Measurements from ENCODE around the gene SLC4A1AP.

The SLC4A1AP gene

DNA sequence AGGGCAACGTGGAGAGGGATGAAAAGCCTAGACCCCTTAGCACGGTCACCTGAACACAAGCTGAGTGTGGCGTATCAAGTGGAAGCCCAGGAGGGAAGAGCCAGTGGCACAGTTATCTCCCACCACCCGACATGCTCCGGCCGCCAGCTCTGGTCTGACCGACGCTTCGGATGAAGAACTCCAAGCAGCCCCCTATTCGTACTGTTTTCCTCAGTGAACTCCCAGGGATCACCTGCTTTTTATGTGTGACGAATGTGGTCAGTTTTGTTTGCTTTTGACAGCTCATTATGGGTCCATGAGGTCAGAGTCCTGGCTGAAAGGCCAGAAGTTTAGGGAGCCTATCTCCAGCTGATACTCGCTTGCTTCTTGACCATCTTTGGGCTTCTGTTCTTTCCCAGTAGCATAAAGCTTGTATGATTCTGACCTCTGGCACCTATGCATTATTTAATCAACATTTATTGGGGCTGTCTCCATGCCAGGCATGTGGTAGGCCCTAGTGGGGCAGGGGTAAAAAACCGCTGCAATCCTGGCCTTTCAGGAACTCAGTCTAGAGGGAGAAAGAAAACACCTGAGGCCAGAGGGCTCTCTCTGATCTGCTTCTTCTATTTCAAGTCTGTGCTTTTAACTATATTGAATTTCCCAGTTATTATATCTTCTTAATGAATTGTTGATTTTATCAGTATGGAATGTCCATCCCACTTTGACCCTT lies 74.8 kb downstream of the SLC4A1AP start:
- H3K9ac ChIP-seq (ENCODE audit: low read depth, low read length) = no peak overlapping the region
- H3K4me1 ChIP-seq (ENCODE audit: control insufficient read depth, insufficient read depth, low read length) = no peaks in the 10 kb centered on the region
- H3K27me3 ChIP-seq (ENCODE audit: control insufficient read depth, insufficient read depth, low read length) = peaks cover 4% of the 10 kb centered on the region
- no peak overlapping the region for H3K4me3 ChIP-seq (ENCODE audit: low read depth, low read length)
- no peaks in the 10 kb centered on the region for H3K36me3 ChIP-seq (ENCODE audit: control insufficient read depth, insufficient read depth, low read length)
- no peaks in the 10 kb centered on the region for H3K9me3 ChIP-seq (ENCODE audit: control insufficient read depth, insufficient read depth, low read length)

DNA sequence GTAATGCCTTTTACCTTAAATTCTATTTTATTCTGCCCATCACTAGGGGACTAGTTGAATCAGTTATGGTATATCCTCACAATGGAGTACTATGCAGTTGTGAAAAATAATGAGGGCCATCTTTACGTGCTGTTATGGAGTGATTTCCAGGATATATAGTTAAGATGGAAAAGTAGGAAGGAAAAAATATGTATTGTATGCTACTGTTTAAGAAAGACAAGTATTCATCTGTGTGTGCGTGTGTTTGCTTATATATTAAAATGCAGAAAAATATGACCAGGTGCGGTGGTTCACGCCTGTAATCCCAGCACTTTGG lies 75.3 kb downstream of the SLC4A1AP start:
- no peaks in the 10 kb centered on the region for H3K4me1 ChIP-seq (ENCODE audit: control insufficient read depth, insufficient read depth, low read length)
- no peaks in the 10 kb centered on the region for H3K36me3 ChIP-seq (ENCODE audit: control insufficient read depth, insufficient read depth, low read length)
- H3K4me3 ChIP-seq (ENCODE audit: low read depth, low read length) = no peak overlapping the region
- H3K27me3 ChIP-seq (ENCODE audit: control insufficient read depth, insufficient read depth, low read length) = peaks cover 4% of the 10 kb centered on the region
- no peak overlapping the region for H3K9ac ChIP-seq (ENCODE audit: low read depth, low read length)
- no peaks in the 10 kb centered on the region for H3K9me3 ChIP-seq (ENCODE audit: control insufficient read depth, insufficient read depth, low read length)

DNA sequence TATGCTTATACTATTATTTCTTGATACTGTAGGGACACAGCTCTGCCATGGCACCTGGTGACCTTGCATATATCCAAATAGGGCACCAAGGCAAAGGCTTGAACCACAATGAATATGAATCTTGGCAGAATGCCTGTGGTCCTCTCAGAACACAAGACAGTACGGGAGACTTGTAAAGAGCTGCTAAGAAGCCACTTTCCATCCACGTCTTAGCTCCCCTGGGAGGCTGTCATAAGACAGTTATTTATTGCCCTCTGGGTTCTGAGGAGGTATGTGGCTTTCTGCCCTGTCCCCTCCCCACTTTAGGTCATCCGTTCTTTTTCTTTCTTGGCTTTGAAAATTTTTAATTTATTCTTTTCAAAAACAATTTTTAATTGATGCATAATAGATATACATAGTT lies 78.0 kb downstream of the SLC4A1AP start:
- H3K9ac ChIP-seq (ENCODE audit: low read depth, low read length) = no peak overlapping the region
- H3K4me3 ChIP-seq (ENCODE audit: low read depth, low read length) = no peak overlapping the region
- H3K36me3 ChIP-seq (ENCODE audit: control insufficient read depth, insufficient read depth, low read length) = no peaks in the 10 kb centered on the region
- no peaks in the 10 kb centered on the region for H3K9me3 ChIP-seq (ENCODE audit: control insufficient read depth, insufficient read depth, low read length)
- no peaks in the 10 kb centered on the region for H3K27me3 ChIP-seq (ENCODE audit: control insufficient read depth, insufficient read depth, low read length)
- H3K4me1 ChIP-seq (ENCODE audit: control insufficient read depth, insufficient read depth, low read length) = no peaks in the 10 kb centered on the region

DNA sequence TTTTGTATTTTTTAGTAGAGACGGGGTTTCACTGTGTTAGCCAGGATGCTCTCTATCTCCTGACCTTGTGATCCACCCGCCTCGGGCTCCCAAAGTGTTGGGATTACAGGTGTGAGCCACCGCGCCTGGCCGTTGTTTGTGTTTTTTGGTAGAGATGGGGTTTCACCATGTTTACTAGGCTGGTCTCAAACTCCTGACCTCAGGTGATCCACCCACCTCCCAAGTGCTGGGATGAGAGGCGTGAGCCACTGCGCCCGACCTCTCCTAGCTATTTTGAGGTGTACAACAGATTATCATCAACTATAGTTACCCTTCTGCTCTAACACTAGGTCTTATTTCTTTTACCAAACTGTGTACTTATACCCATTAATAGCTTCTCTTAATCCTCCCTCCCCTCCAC lies 78.9 kb downstream of the SLC4A1AP start:
- Histone ChIP-seq H3K36me3 (ENCODE audit: control insufficient read depth, insufficient read depth, low read length) (no peaks in the 10 kb centered on the region), H3K9me3 (ENCODE audit: control insufficient read depth, insufficient read depth, low read length) (no peaks in the 10 kb centered on the region), H3K27me3 (ENCODE audit: control insufficient read depth, insufficient read depth, low read length) (no peaks in the 10 kb centered on the region), H3K9ac (ENCODE audit: low read depth, low read length) (no peak overlapping the region), H3K4me1 (ENCODE audit: control insufficient read depth, insufficient read depth, low read length) (no peaks in the 10 kb centered on the region), H3K4me3 (ENCODE audit: low read depth, low read length) (no peak overlapping the region)

Data from iPS-15b (cell line).